ENCODE results near the gene RAD51D. TPM values are rescaled to one million over a fixed set of nuclear protein-coding genes. Genes with fewer than 3 reads are reported as not detected.

The RAD51D gene

DNA sequence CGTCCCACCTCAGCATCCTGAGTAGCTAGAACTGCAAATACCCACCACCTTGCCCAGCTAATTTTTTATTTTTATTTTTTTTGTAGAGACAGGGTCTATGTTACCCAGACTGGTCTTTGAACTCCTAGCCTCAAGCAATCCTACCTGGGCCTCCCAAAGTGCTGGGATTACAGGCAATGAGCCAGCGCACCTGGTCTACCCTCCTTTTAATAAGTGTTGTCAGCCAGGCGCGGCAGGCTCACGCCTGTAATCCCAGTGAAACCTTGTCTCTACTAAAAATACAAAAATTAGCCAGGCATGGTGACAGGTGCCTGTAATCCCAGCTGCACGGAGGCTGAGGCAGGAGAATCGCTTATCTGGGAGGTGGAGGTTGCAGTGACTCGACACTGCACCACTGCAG lies 75.5 kb downstream of the RAD51D start:
- H3K27ac ChIP-seq (ENCODE audit: low read length, poor library complexity, severe bottlenecking) = no peak overlapping the region
- H3K23ac ChIP-seq (ENCODE audit: low read length in 2 of 2) = no peak overlapping the region
- H3K27me3 ChIP-seq (ENCODE audit: control insufficient read depth in 1 of 2, insufficient read depth in 1 of 2, low read length in 2 of 2) = no peaks in the 10 kb centered on the region
- no peak overlapping the region for H3K14ac ChIP-seq (ENCODE audit: low read length in 2 of 2)
- H2AFZ ChIP-seq (ENCODE audit: low read depth, low read length) = no peak overlapping the region
- no peak overlapping the region for H2AK5ac ChIP-seq (ENCODE audit: low read length, severe bottlenecking)
- H3K4ac ChIP-seq (ENCODE audit: low read depth in 1 of 2, low read length in 2 of 2) = no peak overlapping the region
- H3K4me1 ChIP-seq (ENCODE audit: control insufficient read depth, insufficient read depth, low read depth, low read length) = peaks cover 7% of the 10 kb centered on the region
- peaks cover 2 to 3% of the 10 kb centered on the region in 2 experiments for H3K36me3 ChIP-seq (ENCODE audit: control insufficient read depth in 1 of 2, insufficient read depth in 2 of 2, low read depth in 1 of 2, low read length in 2 of 2)
- no peak overlapping the region for H3K4me2 ChIP-seq (ENCODE audit: low read length, poor library complexity, severe bottlenecking)
- WGBS = 98% methylated on average over 8 of the region's 8 CpGs
- H4K91ac ChIP-seq (ENCODE audit: low read length) = no peak overlapping the region
- H2BK120ac ChIP-seq (ENCODE audit: low read depth, low read length) = no peak overlapping the region
- no peak overlapping the region for H2BK15ac ChIP-seq (ENCODE audit: low read depth, poor library complexity, severe bottlenecking)
- H3K79me1 ChIP-seq (replicated peaks; ENCODE audit: low read length, poor library complexity, severe bottlenecking) = peaks cover 12% of the 10 kb centered on the region
- no peak overlapping the region for H3K4me3 ChIP-seq (ENCODE audit: insufficient read depth in 1 of 2, low read depth in 1 of 2, low read length in 2 of 2)
- no peak overlapping the region for H2BK5ac ChIP-seq (ENCODE audit: low read depth, low read length, poor library complexity, severe bottlenecking)
- H3K9ac ChIP-seq (ENCODE audit: low read length) = no peak overlapping the region
- H3K9me3 ChIP-seq (ENCODE audit: control insufficient read depth, low read length) = no peaks in the 10 kb centered on the region
- no peak overlapping the region for H3K18ac ChIP-seq (ENCODE audit: low read depth in 1 of 2, low read length in 2 of 2)
- no peak for DNase-seq
- H4K8ac ChIP-seq (ENCODE audit: low read length) = no peak overlapping the region
- no peak overlapping the region for H2BK12ac ChIP-seq (ENCODE audit: low read length in 2 of 2)

Small RNAs within 50 kb of the gene (small RNA-seq; reads per million reads assigned to genes)
- gene AC004223.1 (ENCODE audit: low read depth) (not detected), gene RNU6-840P (ENCODE audit: low read depth) (not detected)

Measured in mesenchymal stem cell (in vitro differentiated cells and primary cell).